Retinal pigment epithelial cell (primary cell): ENCODE results near the gene MRM2.
A peak's percentile ranks its signal among the peaks of the same experiment; 100 is the strongest.

Experiments used
- DNase-seq: peaks from one replicate; pipeline ENCODE4 v3.0.0-alpha.2; 2010; ENCODE audit warnings: low read depth
- H3K4me3 ChIP-seq: 2 replicates; pipeline ENCODE4 v1.5.1; 2011; ENCODE audit warnings: mild to moderate bottlenecking, low read length, control low read depth, moderate library complexity
- CTCF ChIP-seq: conservative IDR thresholded peaks from 2 replicates; pipeline ENCODE4 v1.5.1; 2011; ENCODE audit warnings: low read depth, low read length, control low read depth, inconsistent platforms

Gene MRM2

GRCh38 chr7:2253021-2253420 lies 11.0 kb upstream of the MRM2 start:
- TF ChIP-seq CTCF, result no peak

GRCh38 chr7:2251841-2252771 lies 10.1 kb upstream of the MRM2 start:
- TF ChIP-seq CTCF, result no peak
- H3K4me3 ChIP-seq, result no peak overlapping the region
- DNase-seq, result no peak

More at GRCh38 chr7:2253021-2253420, 11.0 kb upstream of the MRM2 start:
- no peak for DNase-seq
- no peak overlapping the region for H3K4me3 ChIP-seq

- TF ChIP-seq CTCF, result no peak
- no peak for DNase-seq
- H3K4me3 ChIP-seq, result no peak overlapping the region
These were observed 9.4 kb upstream of the MRM2 start for GRCh38 chr7:2251381-2251780.

- DNase-seq, result no peak
- H3K4me3 ChIP-seq, result no peak overlapping the region
- TF ChIP-seq CTCF, result no peak
These were observed 7.8 kb upstream of the MRM2 start for GRCh38 chr7:2249744-2250323.

- no peak for DNase-seq
- no peak for TF ChIP-seq CTCF
- H3K4me3 ChIP-seq, result no peak overlapping the region
These were observed 7.1 kb upstream of the MRM2 start for GRCh38 chr7:2248984-2249694.

GRCh38 chr7:2247141-2247995 lies 5.4 kb upstream of the MRM2 start:
- H3K4me3 ChIP-seq, result no peak overlapping the region
- no peak for DNase-seq
- peak; percentile 89 for TF ChIP-seq CTCF
